ENCODE results near the gene DHRSX.

DHRSX gene

DNA sequence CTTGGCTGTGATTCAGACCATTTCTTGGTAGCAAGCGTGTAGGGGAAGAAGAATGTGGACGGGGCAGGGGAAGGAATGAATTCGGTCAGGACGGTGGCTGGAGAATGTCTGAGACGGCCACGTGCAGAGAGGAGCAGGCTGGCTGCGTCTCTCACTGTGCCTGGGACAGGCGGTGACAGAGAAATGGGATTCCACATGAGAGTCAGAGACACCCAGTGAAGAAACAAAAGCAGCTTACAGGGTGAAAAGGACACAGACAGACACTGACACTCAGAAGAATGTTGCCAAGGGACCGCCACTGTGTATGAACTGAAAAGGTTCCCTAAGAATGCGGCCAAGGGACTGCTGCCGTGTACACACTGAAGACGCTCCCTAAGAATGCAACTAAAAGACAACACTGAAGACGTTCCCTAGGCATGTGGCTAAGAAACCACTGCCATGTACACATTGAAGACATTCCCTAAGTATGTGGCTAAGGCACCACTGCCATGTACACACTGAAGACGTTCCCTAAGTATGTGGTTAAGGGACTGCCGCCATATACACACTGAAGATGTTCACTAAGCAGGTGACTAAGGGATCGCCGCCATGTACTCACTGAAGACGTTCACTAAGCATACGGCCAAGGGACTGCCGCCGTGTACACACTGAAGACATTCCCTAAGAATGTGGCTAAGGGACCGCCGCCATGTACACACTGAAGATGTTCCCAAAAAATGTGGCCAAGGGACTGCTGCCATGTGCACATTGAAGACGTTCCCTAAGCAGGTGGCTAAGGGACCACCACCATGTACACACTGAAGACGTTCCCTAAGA lies 49.1 kb downstream of the DHRSX start:
- no peak for DNase-seq

DNA sequence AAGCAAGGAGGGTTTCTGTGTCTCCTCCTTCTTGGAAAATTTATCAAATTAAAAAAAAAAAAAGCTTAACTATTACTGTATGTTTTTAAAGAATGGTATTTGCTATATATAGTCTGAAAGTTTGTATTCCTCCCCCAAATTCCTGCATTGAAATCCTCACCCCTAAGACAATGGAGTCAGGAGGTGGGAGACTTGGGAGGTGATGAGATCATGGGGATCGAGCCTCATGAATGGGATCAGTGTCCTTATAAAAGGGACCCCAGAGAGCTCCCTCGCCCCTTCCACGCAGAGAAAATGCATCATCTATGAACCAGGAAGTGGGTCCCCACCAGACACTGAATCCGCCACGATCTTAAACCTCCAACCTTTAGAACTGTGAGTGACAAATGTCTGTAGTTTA lies 50.1 kb downstream of the DHRSX start:
- no peak for DNase-seq

DNA sequence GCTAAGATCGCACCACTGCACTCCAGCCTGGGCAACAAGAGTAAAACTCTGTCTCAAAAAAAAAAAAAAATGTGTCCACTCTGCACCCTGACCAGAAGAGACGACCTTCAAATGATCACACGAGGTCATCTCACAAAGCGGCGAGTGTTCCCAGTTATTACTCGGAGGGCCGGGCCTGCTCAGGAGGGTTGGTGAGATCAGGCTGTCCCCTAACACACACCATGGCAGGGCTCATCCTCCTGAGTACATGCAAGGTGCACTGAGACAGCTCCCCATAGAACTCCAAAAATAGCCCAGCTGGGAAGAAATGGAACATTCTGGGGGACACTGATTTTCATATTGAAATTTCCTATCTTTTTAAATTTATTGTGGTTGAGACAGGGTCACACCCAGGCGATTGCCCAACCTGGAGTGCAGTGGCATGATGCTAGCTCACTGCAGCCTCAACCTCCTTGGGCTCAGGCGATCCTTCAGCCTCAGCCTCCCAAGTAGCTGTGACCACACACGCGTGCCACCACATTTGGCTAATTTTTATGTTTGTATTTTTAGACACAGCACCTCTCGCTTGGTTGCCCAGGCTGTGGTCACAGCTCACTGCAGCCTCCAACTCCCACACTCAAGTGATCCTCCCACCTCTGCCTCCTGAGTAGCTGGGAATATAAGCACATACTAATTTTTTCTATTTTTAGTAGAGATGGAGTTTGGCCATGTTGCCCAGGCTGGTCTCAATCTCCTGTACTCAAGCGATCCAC lies 51.5 kb downstream of the DHRSX start:
- no peak for DNase-seq

DNA sequence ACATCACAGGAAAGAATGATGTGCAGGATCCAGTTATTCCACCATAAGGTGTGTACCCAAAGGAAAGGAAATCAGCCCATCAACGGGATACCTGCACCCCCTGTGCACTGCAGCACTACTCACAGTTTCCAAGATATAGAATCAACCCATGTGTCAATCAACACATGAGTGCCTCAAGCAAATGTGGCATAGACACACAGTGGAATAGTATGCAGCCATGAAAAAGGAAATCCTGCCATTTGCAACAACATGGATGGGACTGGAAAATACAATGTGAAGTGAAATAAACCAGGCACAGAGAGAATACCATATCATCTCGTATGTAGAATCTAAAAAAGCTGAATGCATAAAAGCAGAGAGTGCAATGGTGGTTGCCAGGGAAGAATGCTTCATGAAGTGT lies 53.3 kb downstream of the DHRSX start:
- DNase-seq, result no peak

DNA sequence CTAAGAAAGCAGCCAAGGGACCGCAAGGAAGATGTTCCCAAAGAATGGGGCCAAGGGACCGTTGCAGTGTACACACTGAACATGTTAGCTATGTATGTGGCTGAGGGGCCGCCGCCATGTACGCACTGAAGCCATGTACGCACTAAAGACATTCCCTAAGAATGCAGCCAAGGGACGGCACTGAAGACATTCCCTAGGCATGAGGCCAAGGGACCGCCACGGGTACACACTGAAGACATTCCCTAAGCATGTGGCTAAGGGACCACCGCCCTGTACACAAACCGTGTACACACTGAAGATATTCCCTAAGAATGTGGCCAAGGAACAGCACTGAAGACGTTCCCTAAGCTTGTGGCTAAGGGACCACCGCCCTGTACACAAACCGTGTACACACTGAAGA lies 54.0 kb downstream of the DHRSX start:
- DNase-seq, result no peak

DNA sequence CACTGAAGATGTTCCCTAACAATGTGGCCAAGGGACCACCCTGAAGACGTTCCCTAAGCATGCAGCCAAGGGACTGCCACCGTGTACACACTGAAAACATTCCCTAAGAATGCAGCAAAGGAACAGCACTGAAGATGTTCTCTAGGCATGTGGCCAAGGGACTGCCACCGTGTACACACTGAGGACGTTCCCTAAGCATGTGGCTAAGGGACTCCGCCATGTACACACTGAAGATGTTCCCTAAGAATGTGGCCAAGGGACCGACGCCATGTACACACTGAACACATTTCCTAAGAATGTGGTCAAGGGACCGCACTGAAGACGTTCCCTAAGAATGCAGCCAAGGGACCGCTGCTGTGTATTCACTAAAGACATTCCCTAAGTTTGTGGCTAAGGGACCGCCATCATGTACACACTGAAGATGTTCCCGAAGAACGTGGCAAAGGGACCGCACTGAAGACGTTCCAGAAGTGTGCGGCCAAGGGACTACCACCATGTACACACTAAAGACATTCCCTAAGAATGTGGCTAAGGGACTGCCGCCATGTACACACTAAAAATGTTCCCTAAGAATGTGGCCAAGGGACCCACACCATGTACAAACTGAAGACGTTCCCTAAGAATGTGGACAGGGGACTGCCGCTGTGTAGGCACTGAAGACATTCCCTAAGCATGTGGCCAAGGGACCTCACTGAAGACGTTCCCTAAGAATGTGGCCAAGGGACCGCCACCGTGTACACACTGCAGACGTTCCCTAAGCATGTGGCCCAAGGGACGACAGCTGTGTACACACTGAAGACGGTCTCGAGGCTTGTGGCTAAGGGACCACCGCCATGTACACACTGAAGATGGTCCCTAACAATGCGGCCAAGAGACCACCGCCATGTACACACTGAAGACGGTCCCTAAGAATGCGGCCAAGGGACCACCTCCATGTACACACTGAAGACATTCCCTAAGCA lies 54.8 kb downstream of the DHRSX start:
- DNase-seq, result no peak

DNA sequence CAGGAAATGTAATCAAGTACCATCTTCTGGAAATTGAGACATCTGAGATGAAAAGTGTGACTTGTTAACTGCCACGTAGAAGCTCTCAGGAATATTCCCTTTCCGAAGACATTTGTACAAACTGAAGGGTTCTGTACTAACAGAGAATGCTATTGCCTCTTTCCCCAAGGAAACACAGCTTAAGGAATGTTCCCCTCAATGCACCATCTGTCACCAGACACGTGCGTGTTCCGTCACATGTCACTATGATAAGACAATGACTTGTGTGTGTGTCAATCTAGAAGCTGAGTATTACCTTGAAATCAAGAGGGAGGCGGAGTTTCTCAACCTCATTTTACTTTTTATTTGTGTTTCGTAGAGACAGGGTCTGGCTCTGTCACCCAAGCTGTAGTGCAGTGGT lies 58.1 kb downstream of the DHRSX start:
- no peak for DNase-seq

DNA sequence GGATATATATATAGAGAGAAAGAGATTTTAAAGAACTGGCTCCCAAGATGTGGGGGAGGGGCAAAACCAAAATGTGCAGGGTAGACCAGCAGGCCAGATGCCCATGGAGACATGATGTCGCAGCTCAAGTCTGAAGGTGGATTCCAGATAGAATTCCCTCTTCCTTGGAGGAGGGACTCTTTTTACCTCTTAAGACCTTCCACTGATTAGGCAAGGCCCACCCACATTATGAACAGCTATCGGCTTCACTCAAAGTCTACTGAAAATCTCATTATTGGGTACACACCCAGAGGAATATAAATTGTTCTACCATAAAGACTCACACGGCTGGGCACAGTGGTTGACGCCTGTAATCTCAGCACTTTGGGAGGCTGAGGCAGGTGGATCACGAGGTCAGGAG lies 59.3 kb downstream of the DHRSX start:
- DNase-seq, result no peak

DNA sequence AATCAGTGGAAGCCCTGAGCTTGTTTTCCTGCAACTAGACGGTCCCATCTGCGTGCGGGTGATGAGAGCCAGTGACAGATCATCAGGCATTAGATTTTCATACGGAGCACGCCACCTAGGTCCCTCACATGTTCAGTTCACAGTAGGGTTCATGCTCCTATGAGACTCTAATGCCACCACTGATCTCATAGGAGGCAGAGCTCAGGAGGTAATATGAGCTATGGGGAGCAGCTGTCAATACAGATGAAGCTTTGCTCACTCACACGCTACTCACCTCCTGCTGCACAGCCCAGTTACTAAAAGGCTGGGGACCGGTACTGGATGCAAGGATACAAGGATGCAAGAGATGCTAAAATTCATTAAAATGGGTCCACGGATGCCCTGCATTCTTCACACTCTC lies 61.2 kb downstream of the DHRSX start:
- DNase-seq, result no peak

DNA sequence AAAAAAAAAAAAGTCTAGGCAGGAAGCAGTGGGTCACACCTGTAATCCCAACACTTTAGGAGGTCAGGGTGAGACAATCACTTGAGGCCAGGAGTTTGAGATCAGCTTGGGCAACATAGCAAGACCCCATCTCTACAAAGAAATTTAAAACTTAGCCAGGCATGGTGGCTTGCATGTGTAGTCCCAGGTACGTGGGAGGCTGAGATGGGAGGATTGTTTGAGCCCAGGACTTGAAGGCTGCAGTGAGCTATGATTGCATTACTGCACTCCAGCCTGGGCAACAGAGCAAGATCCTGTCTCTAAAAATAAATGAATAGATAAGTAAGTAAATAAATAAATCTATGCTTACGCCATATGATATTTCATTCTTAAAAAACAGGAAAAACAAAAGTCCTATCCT lies 65.3 kb downstream of the DHRSX start:
- DNase-seq, result no peak

DNA sequence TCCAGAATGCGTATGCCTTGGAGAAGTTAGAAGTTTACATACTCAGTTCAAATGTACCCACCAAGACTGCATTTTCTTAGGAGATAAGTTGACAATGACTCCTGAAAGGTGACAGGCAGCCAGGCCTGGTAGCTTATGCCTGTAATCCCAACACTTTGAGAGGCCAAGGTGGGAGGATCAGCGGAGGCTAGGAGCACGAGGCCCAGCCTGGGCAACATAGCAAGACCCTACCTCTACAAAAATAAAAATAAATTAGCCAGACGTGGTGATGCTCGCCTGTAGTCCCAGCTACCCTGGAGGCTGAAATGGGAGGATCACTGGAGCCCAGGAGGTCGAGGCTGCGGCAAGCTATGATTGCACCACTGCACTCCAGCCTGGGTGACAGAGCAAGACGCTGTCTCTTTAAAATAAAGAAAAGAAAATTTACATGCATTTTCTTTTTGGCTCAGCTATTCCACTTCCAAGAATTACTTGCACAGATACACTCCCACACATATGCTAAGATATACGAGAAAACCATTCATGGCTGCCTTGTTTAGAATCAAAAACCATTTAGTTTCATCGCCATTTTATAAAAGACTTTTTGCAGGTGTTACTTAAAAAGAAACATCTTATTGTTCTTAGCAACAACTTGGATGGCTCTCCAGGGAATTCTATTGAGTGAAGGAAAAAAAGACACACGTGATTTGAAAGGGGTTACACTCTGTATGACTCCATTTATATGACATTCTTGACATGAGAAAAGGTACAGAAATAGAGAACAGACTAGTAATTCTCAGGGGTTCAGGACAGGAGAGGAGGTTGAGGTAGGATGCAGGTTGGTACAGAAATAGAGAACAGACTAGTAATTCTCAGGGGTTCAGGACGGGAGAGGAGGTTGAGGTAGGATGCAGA lies 66.3 kb downstream of the DHRSX start:
- DNase-seq, result no peak

DNA sequence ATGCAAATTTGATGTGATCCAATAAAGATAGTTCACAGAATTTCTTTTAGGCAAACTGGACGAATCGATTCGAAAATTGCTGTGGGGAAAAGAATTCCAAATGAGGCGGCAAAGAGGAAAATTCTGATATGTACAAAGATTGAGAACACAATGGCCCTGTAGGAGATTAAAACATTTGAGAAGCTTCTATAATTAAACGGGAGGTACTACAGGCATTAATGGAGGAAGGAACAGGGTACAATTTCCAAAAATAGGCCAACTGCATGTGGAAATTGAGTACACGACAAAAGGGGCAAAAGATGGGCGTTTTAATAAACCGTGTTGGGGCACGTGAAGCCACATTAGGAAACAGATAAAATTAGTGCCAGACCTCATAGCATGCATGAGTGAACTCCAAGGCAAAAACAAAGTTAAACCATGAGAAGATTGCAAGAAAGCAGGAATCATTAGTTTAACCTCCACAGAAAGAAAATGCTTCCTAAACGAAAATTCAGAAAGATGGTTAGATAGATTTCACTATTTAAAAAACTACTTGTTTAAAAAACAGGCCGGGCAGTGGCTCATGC lies 68.4 kb downstream of the DHRSX start:
- DNase-seq, result no peak

DNA sequence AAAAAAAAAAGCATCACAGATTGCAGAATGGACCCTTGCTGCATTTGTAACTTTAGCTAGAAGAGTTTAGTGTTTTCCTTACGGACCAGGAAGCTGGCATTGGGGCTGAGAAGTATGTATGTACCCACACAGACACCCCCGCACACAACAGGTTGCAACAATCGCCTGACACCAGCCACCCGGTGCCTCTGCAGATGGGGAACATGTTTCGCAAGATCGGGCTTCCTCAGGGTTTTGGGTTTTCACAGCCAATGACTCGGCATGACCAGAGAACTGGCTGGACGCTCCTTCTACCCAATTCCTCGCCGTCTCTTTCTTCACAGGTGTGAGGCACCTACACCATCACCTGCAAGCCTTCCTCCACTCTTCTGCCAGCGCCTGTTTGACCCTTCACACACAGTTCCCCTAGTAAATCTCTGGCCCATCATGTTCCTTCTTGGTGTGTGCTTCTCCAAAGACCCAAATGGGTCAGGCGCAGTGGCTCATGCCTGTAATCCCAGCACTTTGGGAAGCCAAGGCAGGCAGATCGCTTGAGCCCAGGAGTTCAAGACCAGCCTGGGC lies 70.4 kb downstream of the DHRSX start:
- peak; percentile 35 for DNase-seq

DNA sequence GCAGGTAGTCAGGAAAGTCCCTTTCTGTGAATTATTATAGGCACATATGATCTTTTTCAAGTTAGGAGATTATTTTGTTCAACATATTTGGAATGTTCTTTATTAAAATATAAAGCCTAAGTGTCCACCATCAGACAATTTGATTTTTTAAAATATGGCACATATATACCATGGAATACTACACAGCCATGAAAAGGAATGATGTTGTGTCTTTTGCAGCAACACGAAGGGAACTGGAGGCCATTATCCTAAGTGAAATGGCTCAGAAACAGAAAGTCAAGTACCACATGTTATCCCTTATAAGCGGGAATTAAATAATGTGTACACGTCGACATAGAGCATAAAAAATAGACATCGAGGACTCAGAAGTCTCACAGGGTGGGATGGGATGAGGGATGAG lies 73.0 kb downstream of the DHRSX start:
- no peak for DNase-seq

DNA sequence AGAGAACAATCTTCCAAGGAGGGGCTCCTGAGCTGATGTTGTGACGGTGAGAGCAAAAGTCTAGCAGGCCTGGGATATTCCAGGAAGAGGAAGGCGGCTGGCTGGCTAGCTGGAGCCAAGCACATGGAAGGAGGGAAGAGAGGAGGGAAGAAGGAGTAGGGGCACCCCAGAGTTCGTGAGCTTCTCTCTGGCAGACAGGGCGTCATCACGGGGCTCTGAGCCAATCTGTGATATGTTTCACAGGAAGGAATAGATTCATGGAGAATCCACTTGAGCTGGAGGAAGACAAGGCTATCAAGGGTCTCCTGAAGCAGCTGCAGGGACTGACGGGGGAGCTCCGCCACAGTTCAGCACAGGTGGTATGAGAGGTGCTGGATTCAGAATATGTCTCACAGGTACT lies 73.6 kb downstream of the DHRSX start:
- DNase-seq, result no peak

DNA sequence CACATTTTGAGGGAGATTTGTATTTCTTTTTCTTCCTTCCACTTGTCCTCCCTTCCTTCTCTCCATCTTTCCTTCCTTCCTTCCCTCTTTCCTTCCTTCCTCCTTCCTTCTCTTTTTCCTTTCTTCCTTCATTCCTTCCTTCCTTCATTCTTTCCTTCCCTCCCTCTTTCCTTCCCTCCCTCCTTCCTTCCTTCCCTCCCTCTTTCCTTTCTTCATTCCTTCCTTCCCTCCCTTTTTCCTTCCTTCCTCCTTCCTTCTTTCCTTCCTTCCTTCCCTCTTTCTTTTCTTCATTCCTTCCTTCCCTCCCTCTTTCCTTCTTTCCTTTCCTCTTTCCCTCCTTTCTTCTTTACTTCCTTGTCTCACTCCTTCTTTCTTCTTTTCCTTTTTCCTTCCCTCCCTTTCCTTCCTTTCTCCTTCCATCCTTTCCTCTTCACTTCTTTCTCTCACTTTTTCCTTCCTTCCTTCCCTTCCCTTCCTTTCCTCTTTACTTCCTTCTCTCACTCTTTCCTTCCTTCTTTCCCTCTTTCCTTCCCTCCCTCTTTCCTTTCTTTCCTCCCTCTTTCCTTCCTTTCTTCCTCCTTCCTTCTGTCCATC lies 74.4 kb downstream of the DHRSX start:
- no peak for DNase-seq

DNA sequence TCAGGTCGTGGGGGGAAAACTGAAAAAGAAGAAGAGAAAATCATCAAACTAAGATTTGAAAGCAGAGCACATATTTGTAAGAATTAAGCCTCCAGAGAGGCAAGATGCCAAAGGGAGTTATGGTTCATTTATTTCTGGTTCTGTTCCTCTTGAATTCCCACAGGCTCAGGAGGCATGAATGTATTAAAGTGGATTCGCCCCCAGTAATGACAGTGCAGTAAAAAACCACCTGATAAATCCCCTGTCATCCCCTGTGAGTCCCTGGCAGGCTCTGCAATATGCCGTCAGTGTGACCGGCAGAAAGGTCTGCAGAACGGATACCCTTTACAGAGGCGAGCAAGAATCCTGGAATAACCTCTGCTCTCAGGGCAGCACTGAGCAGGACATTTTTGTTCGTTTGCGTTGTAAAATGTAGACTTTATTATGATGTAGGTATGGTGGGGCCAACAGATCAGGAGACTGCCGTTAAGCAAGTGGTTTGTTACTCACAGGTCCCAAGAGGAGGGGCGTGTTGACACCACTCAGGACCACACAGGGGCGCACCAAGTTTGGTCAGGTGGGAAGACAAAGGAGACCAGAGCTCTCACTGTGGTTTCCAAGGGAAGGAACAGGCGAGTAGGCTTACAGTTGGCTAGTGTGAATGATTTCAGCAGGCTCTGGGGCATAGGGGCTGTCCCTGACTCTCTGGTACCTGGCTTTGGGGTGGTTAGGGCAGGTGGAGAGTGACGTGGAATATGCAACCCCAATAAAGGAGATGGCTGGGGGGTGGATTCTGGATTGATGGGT lies 75.3 kb downstream of the DHRSX start:
- DNase-seq, result no peak

DNA sequence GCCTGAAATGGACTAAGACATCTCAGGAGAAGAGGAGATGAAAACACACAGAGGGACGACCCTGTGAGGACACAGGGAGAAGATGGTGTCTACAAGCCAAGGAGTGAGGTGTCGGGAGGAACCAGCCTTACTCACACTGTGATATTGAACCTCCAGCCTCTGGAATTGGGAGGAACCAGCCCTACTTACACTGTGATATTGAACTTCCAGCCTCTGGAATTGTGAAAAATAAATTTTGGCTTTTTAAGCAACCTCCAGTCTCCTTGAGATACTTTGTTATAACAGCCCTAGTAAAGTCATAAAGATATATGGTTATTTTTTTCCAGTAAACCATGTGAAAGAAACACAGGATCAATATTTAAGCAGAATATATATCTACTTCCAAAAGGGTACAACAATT lies 76.5 kb downstream of the DHRSX start:
- no peak for DNase-seq

DNA sequence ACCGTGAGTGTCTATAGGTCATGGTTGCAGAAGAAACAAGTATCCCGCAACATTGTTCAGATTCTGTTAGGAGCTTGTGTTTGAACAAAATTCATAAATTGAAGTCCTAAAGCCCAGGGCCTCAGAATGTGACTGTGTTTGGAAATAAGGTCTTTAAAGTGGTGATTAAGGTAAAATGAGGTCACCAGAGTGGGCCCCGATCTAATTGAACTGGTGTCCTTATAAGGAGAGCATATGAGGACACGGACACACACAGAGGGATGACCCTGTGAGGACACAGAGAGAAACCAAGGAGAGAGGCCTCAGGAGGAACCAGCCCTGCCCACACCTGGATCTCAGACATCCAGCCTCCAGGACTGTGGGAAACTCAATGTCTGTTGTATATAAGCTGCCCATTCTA lies 76.9 kb downstream of the DHRSX start:
- no peak for DNase-seq

DNA sequence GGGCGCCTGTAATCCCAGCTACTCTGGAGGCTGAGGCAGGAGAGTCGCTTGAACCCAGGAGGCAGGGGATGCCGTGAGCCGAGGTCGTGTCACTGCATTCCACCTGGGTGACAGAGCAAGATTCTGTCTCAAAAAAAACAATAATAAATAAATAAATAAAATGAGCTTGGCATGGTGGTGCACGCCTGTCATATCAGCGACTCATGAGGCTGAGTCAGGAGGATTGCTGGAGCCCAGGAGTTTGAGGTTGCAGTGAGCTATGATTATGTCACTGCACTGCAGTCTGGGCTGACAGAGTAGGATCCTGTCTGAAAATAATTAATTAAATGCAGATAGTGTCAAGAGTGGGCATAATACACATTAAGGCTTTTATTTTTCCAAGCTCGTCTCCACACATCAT lies 77.5 kb downstream of the DHRSX start:
- DNase-seq, result no peak
